ENCODE measurements around the gene ANO2.
A peak's percentile ranks its signal among the peaks of the same experiment; 100 is the strongest.

Gene ANO2

GRCh38 chr12:5808981-5809380, 136.1 kb downstream of the ANO2 start:
- DNase-seq: peak; percentile 97

- peak; percentile 40 for DNase-seq
Measured at GRCh38 chr12:5807514-5808219, 137.4 kb downstream of the ANO2 start.

- peak; percentile 73 for DNase-seq
Measured at GRCh38 chr12:5807090-5807414, 138.0 kb downstream of the ANO2 start.

- peak; percentile 60 for DNase-seq
Measured at GRCh38 chr12:5806371-5807089, 138.5 kb downstream of the ANO2 start.

GRCh38 chr12:5803532-5803931, 141.5 kb downstream of the ANO2 start:
- no peak for DNase-seq

GRCh38 chr12:5798242-5799015, 146.6 kb downstream of the ANO2 start:
- DNase-seq: no peak

GRCh38 chr12:5797661-5798060, 147.4 kb downstream of the ANO2 start:
- DNase-seq: no peak

- DNase-seq: no peak
Measured at GRCh38 chr12:5796959-5797225, 148.2 kb downstream of the ANO2 start.

GRCh38 chr12:5796171-5796958, 148.7 kb downstream of the ANO2 start:
- peak; percentile 40 for DNase-seq

GRCh38 chr12:5794156-5794555, 150.9 kb downstream of the ANO2 start:
- DNase-seq: no peak

GRCh38 chr12:5792343-5792742, 152.7 kb downstream of the ANO2 start:
- DNase-seq: peak; percentile 21

GRCh38 chr12:5789469-5789968, 155.5 kb downstream of the ANO2 start:
- peak; percentile 77 for DNase-seq

- DNase-seq: no peak
Measured at GRCh38 chr12:5787828-5788227, 157.2 kb downstream of the ANO2 start.

- no peak for DNase-seq
Measured at GRCh38 chr12:5785601-5786000, 159.5 kb downstream of the ANO2 start.

GRCh38 chr12:5784462-5785130, 160.5 kb downstream of the ANO2 start:
- DNase-seq: no peak

- DNase-seq: no peak
Measured at GRCh38 chr12:5783289-5783920, 161.7 kb downstream of the ANO2 start.

GRCh38 chr12:5780536-5780935, 164.5 kb downstream of the ANO2 start:
- no peak for DNase-seq

- DNase-seq: no peak
Measured at GRCh38 chr12:5779401-5779800, 165.7 kb downstream of the ANO2 start.

- DNase-seq: no peak
Measured at GRCh38 chr12:5778821-5779220, 166.2 kb downstream of the ANO2 start.

- no peak for DNase-seq
Measured at GRCh38 chr12:5777451-5777850, 167.6 kb downstream of the ANO2 start.

GRCh38 chr12:5776091-5776490, 169.0 kb downstream of the ANO2 start:
- DNase-seq: no peak

GRCh38 chr12:5773550-5773949, 171.5 kb downstream of the ANO2 start:
- no peak for DNase-seq
